IPS-18c (cell line): ENCODE measurements around the gene LENEP.

ENCODE experiments used
- H3K4me3 ChIP-seq: 2 replicates; pipeline ENCODE4 v1.7.0; 2013; ENCODE audit warnings: low read depth, mild to moderate bottlenecking, low read length, moderate library complexity; ENCODE audit not compliant: insufficient read depth
- H3K9me3 ChIP-seq: one replicate; pipeline ENCODE4 v1.6.1; 2013; ENCODE audit warnings: mild to moderate bottlenecking, low read length, moderate library complexity; ENCODE audit not compliant: control insufficient read depth, insufficient read depth

Gene LENEP

DNA sequence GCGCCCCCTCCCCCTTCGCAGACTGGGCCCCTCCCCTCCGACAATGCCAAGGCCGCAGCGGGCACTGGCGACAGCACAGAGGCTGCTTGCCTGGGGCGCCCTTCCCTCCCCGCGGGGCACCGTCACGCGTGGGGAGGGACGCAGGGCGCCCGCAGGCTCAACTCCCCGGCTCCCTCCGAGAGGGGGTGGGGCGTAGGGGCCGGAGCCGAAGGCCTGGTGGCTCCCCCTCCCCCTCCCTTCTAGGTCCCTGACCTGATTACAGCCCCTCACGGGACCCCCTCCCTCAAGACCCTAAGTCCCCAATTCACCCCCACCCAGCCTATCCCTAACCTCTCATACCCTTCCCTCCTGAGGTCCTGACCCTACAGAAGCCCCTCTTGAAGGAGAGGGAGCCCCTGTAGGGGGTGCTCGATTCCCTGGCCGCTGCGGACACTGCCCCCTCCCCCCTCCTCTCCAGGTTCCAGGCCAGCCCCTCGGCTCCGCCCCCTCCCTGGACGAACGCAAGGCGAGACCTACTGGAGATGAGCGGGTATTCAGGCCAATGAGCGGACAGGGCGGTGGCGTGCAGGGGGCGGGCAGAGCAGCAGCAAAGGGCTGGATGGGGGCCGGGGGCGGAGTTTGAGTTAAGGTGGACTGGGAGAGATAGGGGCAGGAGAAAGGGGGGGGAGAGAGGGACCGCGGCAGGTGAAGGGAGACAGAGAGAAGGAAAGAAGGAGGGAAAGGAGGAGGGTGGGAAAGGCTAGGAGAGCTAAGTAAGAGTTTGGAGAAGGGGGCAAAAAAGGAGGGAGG, 8.5 kb downstream of the LENEP start:
- H3K4me3 ChIP-seq = peak overlapping the region; percentile 84
- peaks cover 2% of the 10 kb centered on the region for H3K9me3 ChIP-seq

GRCh38 chr1:155002464-155003226, 9.3 kb downstream of the LENEP start, which contains the start of gene ZBTB7B:
ZBTB7B (plus strand) TSS chr1:155002802; CDS start chr1:155014661, 11,859 bp downstream.
- Histone ChIP-seq H3K4me3 (peak within 1 kb of the TSS; percentile 87), H3K9me3 (peaks cover 2% of the 10 kb centered on the region)

DNA sequence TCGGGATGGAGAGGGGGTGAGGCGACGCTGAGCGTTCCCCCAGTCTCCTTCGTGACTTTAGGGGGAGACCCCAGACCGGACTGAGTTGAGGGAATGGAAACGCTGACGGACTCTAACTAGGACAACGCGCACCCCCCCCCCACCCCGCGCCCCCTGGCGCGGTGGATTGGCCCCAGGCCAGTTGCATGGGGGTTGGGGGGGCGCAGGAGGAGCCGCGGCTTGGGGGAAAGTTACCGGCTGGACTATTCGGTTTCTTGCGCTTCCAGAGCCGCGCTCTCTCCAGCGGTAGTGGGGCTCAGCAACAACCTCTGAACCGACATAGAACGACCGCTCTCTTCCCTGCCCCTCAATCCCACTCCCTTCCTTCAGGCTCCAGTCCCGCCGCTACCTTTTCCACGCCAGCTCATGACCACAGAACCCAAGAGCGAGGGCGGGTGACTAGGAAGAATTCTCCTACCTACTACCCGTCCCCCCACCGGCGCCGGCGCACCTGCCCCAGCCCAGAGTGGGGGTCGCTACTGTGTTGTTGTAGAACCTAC, 9.9 kb downstream of the LENEP start:
- peak overlapping the region; percentile 87 for H3K4me3 ChIP-seq
- H3K9me3 ChIP-seq = peaks cover 2% of the 10 kb centered on the region

- H3K9me3 ChIP-seq = peaks cover 2% of the 10 kb centered on the region
- H3K4me3 ChIP-seq = peak overlapping the region; percentile 87
Observed at GRCh38 chr1:155003766-155004351, 10.5 kb downstream of the LENEP start.

DNA sequence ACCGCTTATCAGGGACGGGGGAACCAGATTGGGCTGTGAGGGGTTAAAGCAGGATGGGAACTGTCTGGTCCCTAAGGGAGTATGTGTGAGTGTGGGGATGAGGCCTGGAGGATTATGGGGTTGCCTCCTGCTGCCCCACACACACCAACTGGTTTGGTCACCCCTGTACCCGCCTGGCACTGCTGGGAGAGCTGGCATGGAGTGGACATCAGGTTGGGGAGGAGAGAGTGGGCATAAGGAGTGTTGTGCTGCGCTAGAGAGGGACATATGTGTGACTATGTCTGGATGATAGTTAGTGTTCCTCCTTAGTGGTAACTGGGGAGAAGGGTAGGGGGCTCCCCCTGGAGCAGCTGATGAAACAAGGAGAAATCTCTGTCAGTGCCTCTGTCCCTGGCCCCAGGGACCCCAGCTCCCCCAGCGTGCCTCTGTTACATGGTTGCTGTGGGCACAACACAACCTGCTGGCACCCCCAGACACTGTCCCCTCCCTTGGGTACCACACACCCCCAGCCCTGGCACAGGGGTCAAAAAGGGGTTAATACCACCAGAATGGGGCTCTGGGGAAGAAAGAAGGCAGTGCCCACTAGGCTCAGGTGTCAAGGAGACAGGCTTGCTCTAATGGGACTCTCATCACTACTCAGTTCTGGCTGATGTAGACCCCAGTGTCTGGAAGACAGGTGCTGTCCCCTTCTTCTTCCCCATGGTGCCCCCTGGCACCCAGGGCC, 11.1 kb downstream of the LENEP start:
- Histone ChIP-seq H3K4me3 (peak overlapping the region; percentile 87), H3K9me3 (peaks cover 2% of the 10 kb centered on the region)

- H3K9me3 ChIP-seq = peaks cover 2% of the 10 kb centered on the region
- peak overlapping the region; percentile 4; the same call in 1 of the 2 replicates for H3K4me3 ChIP-seq
Observed at GRCh38 chr1:155005076-155006011, 12.0 kb downstream of the LENEP start.

DNA sequence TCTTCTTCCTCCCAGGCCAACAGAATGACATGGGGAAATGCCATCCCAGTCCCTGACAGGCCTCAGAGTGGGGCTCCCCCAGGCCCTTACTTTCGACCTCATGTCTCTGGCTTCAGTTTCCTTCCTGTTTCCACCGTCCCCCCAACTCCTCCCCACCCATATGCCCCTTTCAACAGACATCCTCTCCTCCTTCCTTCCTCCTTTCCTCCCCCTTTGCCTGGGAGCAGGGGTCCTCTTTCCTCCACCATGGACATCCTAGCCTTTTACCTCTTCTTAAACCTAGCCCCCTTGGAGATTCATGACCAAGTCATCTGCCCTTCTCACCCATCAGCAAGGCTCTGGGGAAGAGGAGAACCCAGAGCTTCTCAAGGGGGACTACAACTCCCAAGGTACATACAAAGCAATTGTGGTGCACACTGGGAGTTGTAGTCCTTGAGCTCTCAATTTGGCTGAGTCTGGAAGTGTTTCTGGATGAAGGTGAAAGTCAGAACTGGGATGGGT, 13.3 kb downstream of the LENEP start:
- H3K4me3 ChIP-seq = no peak overlapping the region

DNA sequence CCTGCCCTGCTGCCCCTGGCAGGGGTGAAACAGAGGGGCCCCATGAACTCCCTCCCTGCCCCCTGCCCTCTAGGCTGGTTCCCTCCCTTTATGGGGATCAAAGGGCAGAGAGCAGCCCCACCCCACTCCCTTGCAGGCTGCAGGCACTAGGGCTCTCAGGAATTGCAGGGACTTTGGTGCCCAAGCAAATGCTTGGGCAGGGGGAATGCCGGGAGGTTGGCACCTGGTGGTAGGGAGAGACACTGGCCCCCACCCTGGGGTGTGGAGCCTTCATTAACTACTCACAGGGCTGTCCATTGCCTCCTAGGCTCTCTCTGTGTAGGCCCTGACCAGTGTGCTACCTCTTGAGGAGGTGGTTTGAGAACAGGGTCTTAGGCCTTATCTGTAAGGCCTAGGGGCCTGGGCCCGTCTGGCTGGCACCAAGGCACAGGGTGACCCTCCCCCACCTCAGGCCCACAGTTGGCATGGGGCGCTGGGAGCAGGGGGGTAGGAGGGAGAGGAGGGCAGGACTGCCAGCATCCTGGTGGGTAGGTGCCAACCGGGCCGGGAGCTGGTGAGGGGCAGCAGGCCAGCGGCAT, 14.0 kb downstream of the LENEP start:
- H3K4me3 ChIP-seq = no peak overlapping the region
- H3K9me3 ChIP-seq = peaks cover 2% of the 10 kb centered on the region

More for the DNA sequence above, 13.3 kb downstream of the LENEP start:
- H3K9me3 ChIP-seq = peaks cover 2% of the 10 kb centered on the region

DNA sequence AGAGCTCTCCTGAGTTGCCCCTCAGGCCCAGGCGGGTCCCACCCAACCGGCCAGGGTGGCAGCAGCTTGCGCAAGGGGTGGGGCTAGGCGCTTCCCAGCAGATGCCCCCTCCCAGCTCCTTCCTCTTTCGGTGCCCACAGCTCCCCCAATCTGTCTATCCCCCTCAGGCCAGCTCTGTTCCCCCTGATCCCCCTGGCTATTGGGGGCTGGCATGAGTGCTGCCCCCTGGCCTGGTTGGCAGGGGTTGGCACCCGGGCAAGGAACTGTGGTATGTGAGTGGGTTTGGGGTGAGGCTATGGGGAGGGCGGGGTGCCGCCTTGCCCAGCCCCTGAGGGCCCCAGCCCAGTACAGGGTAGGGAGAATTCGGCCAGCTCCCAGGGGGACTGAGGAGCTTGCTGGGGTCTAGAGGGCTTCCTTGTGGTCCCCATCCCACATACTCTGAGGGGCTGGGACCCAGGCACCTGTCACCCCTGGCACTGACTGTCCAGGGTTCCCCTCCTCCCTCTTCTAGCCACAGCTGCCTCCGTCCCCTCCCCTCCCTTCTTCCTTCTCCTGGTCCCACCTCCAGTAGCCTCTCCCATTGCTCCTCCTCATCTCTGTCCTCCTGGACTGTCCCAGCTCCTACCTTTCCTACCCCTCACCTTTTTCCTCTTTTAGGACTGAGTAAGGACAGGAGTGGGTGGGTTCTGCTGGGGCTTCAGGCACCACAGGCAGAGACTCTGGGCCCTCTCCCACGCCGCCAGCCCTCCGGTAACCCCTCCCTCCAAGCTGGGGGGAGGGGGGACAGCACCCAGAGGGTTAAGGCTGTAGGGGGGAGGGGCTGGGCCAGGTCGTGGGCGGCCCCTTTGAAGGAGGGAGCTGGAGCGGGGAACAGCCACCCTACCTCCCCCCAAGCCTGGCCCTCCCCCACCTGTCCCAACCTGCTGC, 14.9 kb downstream of the LENEP start:
- no peak overlapping the region; the same call in 1 of the 2 replicates for H3K4me3 ChIP-seq
- H3K9me3 ChIP-seq = no peaks in the 10 kb centered on the region

DNA sequence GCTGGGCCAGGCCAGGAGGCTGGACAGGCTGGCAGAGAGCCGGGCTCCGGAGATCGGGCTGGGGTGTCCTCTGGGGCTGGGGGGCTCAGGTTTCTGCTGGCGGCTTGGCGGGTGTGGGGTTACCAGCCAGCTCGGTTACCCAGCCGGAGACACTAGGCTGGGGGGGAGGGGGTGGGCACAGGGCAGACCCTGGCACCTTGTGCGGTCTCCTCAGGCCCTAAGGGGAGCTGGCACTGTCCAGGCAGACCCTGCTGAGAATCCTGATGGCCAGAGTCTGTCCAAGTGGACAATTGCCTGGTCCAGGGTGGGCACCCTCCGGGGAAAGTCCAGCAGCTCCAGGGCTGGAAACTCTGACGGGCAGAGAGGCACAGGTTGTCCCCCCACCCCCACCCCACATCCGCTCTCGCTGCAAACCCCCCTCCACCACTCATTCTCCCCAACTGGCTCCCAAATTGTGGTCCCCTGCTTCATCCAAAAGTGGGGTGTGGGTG, 15.9 kb downstream of the LENEP start:
- H3K4me3 ChIP-seq = no peak overlapping the region
- H3K9me3 ChIP-seq = no peaks in the 10 kb centered on the region

DNA sequence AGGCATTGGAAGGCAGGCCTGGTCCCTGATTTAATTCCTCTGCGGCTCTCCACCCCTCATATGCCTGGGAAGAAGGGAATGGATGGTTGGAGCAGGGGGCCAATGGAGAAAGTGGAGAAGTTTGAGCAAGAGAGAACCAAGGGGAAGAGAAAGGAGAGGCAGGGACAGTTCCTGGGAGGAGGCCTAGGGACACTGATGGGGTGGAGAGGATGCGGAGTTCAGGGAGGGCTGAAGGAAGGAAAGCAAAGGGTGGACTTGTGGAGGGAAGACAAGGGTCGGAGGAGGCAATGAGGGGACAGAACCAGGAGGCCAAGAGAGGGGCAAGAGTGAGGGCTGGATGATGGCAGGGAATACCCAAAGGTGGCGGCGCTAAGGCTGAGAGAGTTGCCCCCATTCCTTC, 16.4 kb downstream of the LENEP start:
- Histone ChIP-seq H3K9me3 (no peaks in the 10 kb centered on the region), H3K4me3 (no peak overlapping the region)

GRCh38 chr1:155010211-155010918, 17.0 kb downstream of the LENEP start:
- H3K9me3 ChIP-seq = no peaks in the 10 kb centered on the region
- H3K4me3 ChIP-seq = no peak overlapping the region

- Histone ChIP-seq H3K9me3 (no peaks in the 10 kb centered on the region), H3K4me3 (no peak overlapping the region)
Observed at GRCh38 chr1:155011004-155011416, 17.6 kb downstream of the LENEP start.

DNA sequence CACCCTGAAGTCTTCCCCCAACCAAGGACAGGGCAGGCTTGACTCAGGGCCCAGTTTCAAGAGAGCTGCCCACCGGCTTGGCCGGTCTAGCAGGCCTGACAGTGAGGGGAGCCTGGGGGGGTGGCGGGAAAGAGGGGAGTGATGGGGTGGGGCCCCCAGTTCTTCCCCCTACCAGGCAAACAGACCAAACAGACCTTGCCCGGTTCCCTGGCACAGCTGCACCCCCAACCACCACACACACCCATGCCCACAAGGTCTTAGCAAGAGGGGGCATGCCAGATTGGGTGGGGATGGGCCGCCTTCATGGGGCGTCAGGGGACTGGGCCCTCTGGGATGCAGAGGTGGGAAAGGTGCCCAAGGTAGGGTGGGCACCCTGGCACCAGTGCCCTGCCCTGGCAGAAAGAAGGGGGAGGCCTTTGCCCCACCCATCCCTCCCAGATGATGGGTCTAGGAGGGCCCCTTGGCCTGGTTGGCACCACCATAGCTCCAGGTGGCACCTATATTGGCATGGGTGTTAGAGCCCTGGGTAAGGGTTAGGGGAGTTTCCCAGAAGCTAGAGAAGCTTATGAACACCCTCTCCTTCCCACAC, 18.1 kb downstream of the LENEP start:
- H3K9me3 ChIP-seq = no peaks in the 10 kb centered on the region
- H3K4me3 ChIP-seq = no peak overlapping the region
